ENCODE data around the gene SENP1.

DNA sequence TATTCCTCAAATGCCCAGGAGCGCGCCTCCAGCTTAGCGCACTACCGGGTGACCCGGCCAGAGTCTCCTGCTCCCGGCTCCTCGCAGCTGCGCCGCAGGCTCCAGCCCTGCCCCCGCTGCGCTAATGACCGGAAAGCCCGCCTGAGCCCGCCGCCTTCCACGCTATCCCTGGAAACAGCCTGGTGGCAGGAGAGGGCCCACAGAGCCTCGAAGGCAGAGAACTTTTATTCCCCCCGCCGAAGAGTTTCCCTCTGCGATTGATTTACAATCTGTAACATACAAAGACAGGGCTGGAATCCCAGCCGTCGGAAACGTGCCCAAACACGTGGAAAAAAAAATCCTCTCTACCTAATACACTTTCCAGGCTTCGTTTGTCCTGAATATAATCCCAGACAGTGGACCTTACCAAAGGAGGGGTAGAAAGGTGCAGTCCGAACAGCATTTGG lies 103.1 kb downstream of the SENP1 start:
- TF ChIP-seq, protein P1, sequence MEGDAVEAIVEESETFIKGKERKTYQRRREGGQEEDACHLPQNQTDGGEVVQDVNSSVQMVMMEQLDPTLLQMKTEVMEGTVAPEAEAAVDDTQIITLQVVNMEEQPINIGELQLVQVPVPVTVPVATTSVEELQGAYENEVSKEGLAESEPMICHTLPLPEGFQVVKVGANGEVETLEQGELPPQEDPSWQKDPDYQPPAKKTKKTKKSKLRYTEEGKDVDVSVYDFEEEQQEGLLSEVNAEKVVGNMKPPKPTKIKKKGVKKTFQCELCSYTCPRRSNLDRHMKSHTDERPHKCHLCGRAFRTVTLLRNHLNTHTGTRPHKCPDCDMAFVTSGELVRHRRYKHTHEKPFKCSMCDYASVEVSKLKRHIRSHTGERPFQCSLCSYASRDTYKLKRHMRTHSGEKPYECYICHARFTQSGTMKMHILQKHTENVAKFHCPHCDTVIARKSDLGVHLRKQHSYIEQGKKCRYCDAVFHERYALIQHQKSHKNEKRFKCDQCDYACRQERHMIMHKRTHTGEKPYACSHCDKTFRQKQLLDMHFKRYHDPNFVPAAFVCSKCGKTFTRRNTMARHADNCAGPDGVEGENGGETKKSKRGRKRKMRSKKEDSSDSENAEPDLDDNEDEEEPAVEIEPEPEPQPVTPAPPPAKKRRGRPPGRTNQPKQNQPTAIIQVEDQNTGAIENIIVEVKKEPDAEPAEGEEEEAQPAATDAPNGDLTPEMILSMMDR (IDR thresholded peaks at IDR 0.05) = peak in 1 of 6 experiments; percentile 7
- no peak for TF ChIP-seq POLR2A (IDR thresholded peaks at IDR 0.05)

Data from Peyer's patch (tissue), 4 donors.